Measurements from ENCODE around the gene CUBN.

Gene CUBN

GRCh38 chr10:16952080-16952479, 177.5 kb downstream of the CUBN start:
- Histone ChIP-seq H3K36me3 (no peaks in the 10 kb centered on the region), H3K9me3 (no peaks in the 10 kb centered on the region), H3K4me1 (peaks cover 0 to 11% (median 1%) of the 10 kb centered on the region in 4 donors), H3K27ac (no peak overlapping the region), H3K4me3 (no peak overlapping the region), H3K27me3 (no peaks in the 10 kb centered on the region)
- no peak for DNase-seq
- intact Hi-C loops (cut with DNase I; ENCODE audit: low total_unique reads), result no loop called here
- TF ChIP-seq CTCF (IDR thresholded peaks at IDR 0.05), result no peak

GRCh38 chr10:16950656-16951601, 178.7 kb downstream of the CUBN start:
- Histone ChIP-seq H3K27ac (no peak overlapping the region), H3K9me3 (no peaks in the 10 kb centered on the region), H3K27me3 (no peaks in the 10 kb centered on the region), H3K4me3 (no peak overlapping the region), H3K4me1 (peaks cover 0 to 11% (median 1%) of the 10 kb centered on the region in 4 donors), H3K36me3 (no peaks in the 10 kb centered on the region)
- intact Hi-C loops (cut with DNase I; ENCODE audit: low total_unique reads), result no loop called here
- no peak for DNase-seq
- TF ChIP-seq CTCF (IDR thresholded peaks at IDR 0.05), result no peak

GRCh38 chr10:16949816-16950215, 179.8 kb downstream of the CUBN start:
- no peak for TF ChIP-seq CTCF (IDR thresholded peaks at IDR 0.05)
- peaks cover 0 to 21% (median 1%) of the 10 kb centered on the region in 4 donors for H3K4me1 ChIP-seq
- H3K4me3 ChIP-seq, result no peak overlapping the region

GRCh38 chr10:16948361-16948760, 181.2 kb downstream of the CUBN start:
- peaks cover 0 to 34% (median 9%) of the 10 kb centered on the region in 4 donors for H3K4me1 ChIP-seq
- H3K4me3 ChIP-seq, result no peak overlapping the region
- no peaks in the 10 kb centered on the region for H3K36me3 ChIP-seq
- no peak for TF ChIP-seq CTCF (IDR thresholded peaks at IDR 0.05)
- H3K27me3 ChIP-seq, result no peaks in the 10 kb centered on the region
- no peak overlapping the region for H3K27ac ChIP-seq
- no peaks in the 10 kb centered on the region for H3K9me3 ChIP-seq
- intact Hi-C loops (cut with DNase I; ENCODE audit: low total_unique reads), result no loop called here
- DNase-seq, result no peak

More at GRCh38 chr10:16949816-16950215, 179.8 kb downstream of the CUBN start:
- Histone ChIP-seq H3K27ac (no peak overlapping the region), H3K36me3 (no peaks in the 10 kb centered on the region), H3K9me3 (no peaks in the 10 kb centered on the region), H3K27me3 (no peaks in the 10 kb centered on the region)
- no peak for DNase-seq
- intact Hi-C loops (cut with DNase I; ENCODE audit: low total_unique reads), result no loop called here

GRCh38 chr10:16947069-16947468, 182.5 kb downstream of the CUBN start:
- Histone ChIP-seq H3K4me3 (no peak overlapping the region), H3K27me3 (no peaks in the 10 kb centered on the region), H3K4me1 (peaks cover 0 to 43% (median 10%) of the 10 kb centered on the region in 4 donors), H3K36me3 (no peaks in the 10 kb centered on the region), H3K27ac (no peak overlapping the region), H3K9me3 (no peaks in the 10 kb centered on the region)
- no peak for DNase-seq
- no peak for TF ChIP-seq CTCF (IDR thresholded peaks at IDR 0.05)
- intact Hi-C loops (cut with DNase I; ENCODE audit: low total_unique reads), result no loop called here
